Smooth muscle cell (in vitro differentiated cells): Measurements from ENCODE around the gene USP34. TPM values are rescaled to one million over a fixed set of nuclear protein-coding genes. Genes with fewer than 3 reads are reported as not detected.

ENCODE experiments used
- DNase-seq: peaks from one replicate; lab custom pipeline; 2025; ENCODE audit not compliant: unreplicated experiment; lab: John Stamatoyannopoulos, UW
- H2AFZ ChIP-seq: fragments of 200-600 bp; sonication (generic); 2 replicates; pipeline ENCODE4 v1.6.0; 2016; ENCODE audit warnings: antibody characterized with exemption, low read depth, mild to moderate bottlenecking
- H3F3A ChIP-seq: fragments of 200-600 bp; sonication (generic); 2 replicates; pipeline ENCODE4 v1.6.0; 2017; ENCODE audit warnings: antibody characterized with exemption, low read depth
- H3K27ac ChIP-seq: fragments of 200-600 bp; sonication (generic); 2 replicates; pipeline ENCODE4 v1.5.1; 2016; ENCODE audit warnings: low read depth, mild to moderate bottlenecking
- H3K27me3 ChIP-seq: fragments of 200-600 bp; sonication (generic); 2 replicates; pipeline ENCODE4 v1.6.1; 2016; ENCODE audit warnings: low read depth, mild to moderate bottlenecking
- H3K36me3 ChIP-seq: fragments of 200-600 bp; sonication (generic); 2 replicates; pipeline ENCODE4 v1.5.1; 2016; ENCODE audit warnings: low read depth
- H3K4me1 ChIP-seq: fragments of 200-600 bp; sonication (generic); 2 replicates; pipeline ENCODE4 v1.5.1; 2016; ENCODE audit warnings: low read depth
- H3K4me2 ChIP-seq: fragments of 200-600 bp; sonication (generic); 2 replicates; pipeline ENCODE4 v1.6.0; 2016; ENCODE audit warnings: mild to moderate bottlenecking
- H3K4me3 ChIP-seq: fragments of 200-600 bp; sonication (generic); 2 replicates; pipeline ENCODE4 v1.5.1; 2016; ENCODE audit warnings: mild to moderate bottlenecking
- H3K79me2 ChIP-seq: fragments of 200-600 bp; sonication (generic); 2 replicates; pipeline ENCODE4 v1.6.0; 2016; ENCODE audit warnings: low read depth, mild to moderate bottlenecking
- H3K9ac ChIP-seq: fragments of 200-600 bp; sonication (generic); 2 replicates; pipeline ENCODE4 v1.6.0; 2016; ENCODE audit warnings: low read depth
- H3K9me3 ChIP-seq: fragments of 200-600 bp; sonication (generic); replicated peaks from 2 replicates; pipeline ENCODE4 v1.5.1; 2016; ENCODE audit warnings: low read depth
- H4K20me1 ChIP-seq: fragments of 200-600 bp; sonication (generic); 2 replicates; pipeline ENCODE4 v1.6.0; 2016; ENCODE audit warnings: low read depth
- CTCF ChIP-seq: fragments of 200-600 bp; sonication (generic); IDR thresholded peaks from 2 replicates; pipeline ENCODE4 v1.5.1; 2017; ENCODE audit warnings: borderline replicate concordance, mild to moderate bottlenecking, antibody characterized with exemption; ENCODE audit not compliant: insufficient read depth, poor library complexity, severe bottlenecking
- WGBS: methylation state at CpG from one replicate; pipeline ENCODE4 v1.1.7; 2016; ENCODE audit warnings: low lambda C conversion rate; 5-methylcytosine and 5-hydroxymethylcytosine counted together
- polyA plus RNA-seq: library from polyadenylated mRNA; unstranded; fragments of >200 nt; fragmentation: Nextera tagmentation; extraction: Ambion mirVana; gene quantifications from 2 replicates; pipeline ENCODE4 v1.2.1, GENCODE V29; 2016
- total RNA-seq: library from RNA; depleted of rRNA; stranded (reverse); fragments of >200 nt; gene quantifications from 2 replicates; pipeline ENCODE4 v1.2.3, GENCODE V29; 2014

USP34 gene
- total and polyA plus RNA-seq, 2 experiments from 2014 or later, result 26.4 to 152 TPM

GRCh38 chr2:61510674-61511671 is 40.1 kb upstream of the USP34 start:
- Histone ChIP-seq H3K9ac (no peak overlapping the region), H3F3A (no peaks in the 10 kb centered on the region), H3K4me1 (no peaks in the 10 kb centered on the region), H3K79me2 (peaks cover 97% of the 10 kb centered on the region), H3K36me3 (no peaks in the 10 kb centered on the region), H3K9me3 (no peaks in the 10 kb centered on the region), H3K4me3 (no peak overlapping the region), H2AFZ (no peak overlapping the region), H3K27me3 (no peaks in the 10 kb centered on the region), H4K20me1 (peaks cover 96% of the 10 kb centered on the region), H3K4me2 (no peak overlapping the region), H3K27ac (no peak overlapping the region)
- TF ChIP-seq CTCF, result no peak
- no peak for DNase-seq
- WGBS, result 93% methylated on average over 19 of the region's 19 CpGs

- no peak for DNase-seq
- H3K9ac ChIP-seq, result no peak overlapping the region
- H3F3A ChIP-seq, result no peaks in the 10 kb centered on the region
- no peak overlapping the region for H3K4me2 ChIP-seq
- H3K36me3 ChIP-seq, result peaks cover 9% of the 10 kb centered on the region
- WGBS, result 96% methylated on average over 2 of the region's 2 CpGs
- H3K4me1 ChIP-seq, result no peaks in the 10 kb centered on the region
- H2AFZ ChIP-seq, result no peak overlapping the region
- H3K27me3 ChIP-seq, result no peaks in the 10 kb centered on the region
- peaks cover 92% of the 10 kb centered on the region for H4K20me1 ChIP-seq
- H3K27ac ChIP-seq, result no peak overlapping the region
- H3K4me3 ChIP-seq, result no peak overlapping the region
- H3K79me2 ChIP-seq, result peaks cover 90% of the 10 kb centered on the region
- no peaks in the 10 kb centered on the region for H3K9me3 ChIP-seq
- no peak for TF ChIP-seq CTCF
Measured at GRCh38 chr2:61504949-61505348, 34.1 kb upstream of the USP34 start.

GRCh38 chr2:61499060-61499459 is 28.2 kb upstream of the USP34 start:
- peaks cover 60% of the 10 kb centered on the region for H3K79me2 ChIP-seq
- peaks cover 48% of the 10 kb centered on the region for H3K36me3 ChIP-seq
- H4K20me1 ChIP-seq, result peaks cover 51% of the 10 kb centered on the region

More at GRCh38 chr2:61499060-61499459, 28.2 kb upstream of the USP34 start:
- Histone ChIP-seq H3K4me2 (no peak overlapping the region), H3K9ac (no peak overlapping the region), H3K4me3 (no peak overlapping the region), H3F3A (no peaks in the 10 kb centered on the region), H3K27me3 (no peaks in the 10 kb centered on the region), H3K4me1 (no peaks in the 10 kb centered on the region), H3K9me3 (no peaks in the 10 kb centered on the region), H2AFZ (no peak overlapping the region), H3K27ac (no peak overlapping the region)
- no peak for DNase-seq
- TF ChIP-seq CTCF, result no peak
- 100% methylated on average over 2 of the region's 2 CpGs for WGBS
